ENCODE measurements around the gene DNAI7.
A peak's percentile ranks its signal among the peaks of the same experiment; 100 is the strongest.

DNAI7 gene

DNA sequence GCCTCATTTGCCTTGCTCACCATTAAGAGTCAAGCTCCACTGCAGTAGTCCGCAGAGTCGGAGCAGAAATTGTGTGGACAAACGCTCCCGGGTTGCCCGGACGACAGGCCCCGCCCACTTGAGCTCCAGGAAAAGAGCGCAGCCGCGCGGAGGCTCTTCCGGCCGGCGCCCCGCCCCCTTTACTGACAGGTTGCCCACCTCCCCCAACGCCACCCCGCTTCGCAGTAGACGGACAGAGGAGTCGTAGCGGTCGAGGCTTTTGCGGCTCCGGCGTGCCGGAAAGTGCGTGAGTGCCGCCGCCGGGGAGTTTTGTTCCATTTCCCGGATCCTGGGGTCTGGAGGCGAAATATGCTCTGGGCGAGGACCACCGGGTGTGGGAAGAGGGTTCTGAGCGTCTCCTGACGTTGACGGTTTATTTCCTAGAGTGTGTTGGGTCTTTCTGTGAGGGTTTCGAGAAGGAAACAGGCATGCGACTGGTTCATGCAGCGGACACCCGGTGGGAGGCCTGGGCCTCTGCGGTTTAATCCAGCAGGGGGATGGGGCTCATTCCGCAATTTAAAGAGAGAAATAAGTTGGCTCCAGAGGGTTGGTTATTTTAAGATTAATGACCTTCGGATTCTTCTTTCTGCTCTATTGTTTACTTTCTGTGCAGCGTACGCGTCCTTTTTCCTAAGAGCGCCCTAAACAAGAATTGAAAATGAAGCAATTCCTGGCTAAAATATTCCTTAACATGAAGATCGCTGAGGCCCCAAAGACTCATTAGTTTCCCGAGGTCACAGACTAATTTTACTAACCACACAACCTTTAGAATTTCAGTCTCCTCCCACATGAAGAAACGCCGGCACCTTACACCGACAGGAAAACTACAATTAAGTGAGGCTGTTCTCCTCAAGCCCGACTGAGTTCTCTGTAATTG lies at the start of gene DNAI7, which contains the start of gene ETFRF1:
Gene DNAI7 (minus strand): TSS at position 105 of the 916 bp plus-strand sequence. CDS start 82 bp downstream, at position 23.
Gene ETFRF1 (plus strand): TSS at position 182 of the 916 bp plus-strand sequence. CDS start 8,720 bp downstream, outside the sequence.
- FAIRE-seq = peak; percentile 95
- DNase-seq (ENCODE audit: extremely low spot score, insufficient read length, low read depth) = peak; percentile 88

DNA sequence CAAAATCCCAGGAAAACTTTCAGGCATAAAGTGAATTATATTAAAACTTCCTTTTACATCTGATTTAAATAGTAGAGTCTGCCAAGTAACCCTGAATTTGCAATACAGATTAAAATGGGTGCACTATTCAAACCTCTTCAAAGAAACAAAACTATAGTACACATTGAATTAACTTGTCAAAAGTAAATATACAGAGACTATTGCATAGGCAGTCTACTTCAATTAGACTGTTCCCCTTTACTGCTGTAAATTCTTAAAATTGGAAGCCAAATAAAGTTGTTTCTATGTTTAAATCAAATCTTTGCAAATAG lies 48.7 kb upstream of the DNAI7 start:
- DNase-seq (ENCODE audit: extremely low spot score, insufficient read length, low read depth) = no peak
- no peak for FAIRE-seq

GRCh38 chr12:25242981-25243679 lies 48.2 kb upstream of the DNAI7 start:
- no peak for FAIRE-seq

GRCh38 chr12:25241167-25242020 lies 46.4 kb upstream of the DNAI7 start:
- no peak for DNase-seq (ENCODE audit: extremely low spot score, insufficient read length, low read depth)
- peak; percentile 76 for FAIRE-seq

More at GRCh38 chr12:25242981-25243679, 48.2 kb upstream of the DNAI7 start:
- no peak for DNase-seq (ENCODE audit: extremely low spot score, insufficient read length, low read depth)

DNA sequence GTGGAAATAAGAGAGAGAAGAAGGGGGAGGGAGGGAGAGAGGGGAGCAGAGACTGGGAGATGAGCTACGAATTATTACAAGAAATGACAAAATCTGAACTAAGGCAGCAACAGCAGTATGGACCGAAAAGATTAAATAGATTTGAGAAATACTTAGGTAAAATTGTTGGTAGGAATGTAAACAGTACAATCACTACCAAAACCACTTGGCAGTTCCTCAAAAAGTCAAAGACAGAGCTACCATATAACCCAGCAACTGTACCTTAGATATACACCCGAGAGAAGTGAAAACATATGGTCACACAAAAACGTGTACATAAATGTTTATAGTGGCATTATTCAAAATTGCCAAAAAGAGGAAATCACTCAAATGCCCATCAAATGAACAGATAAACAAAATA lies 41.7 kb upstream of the DNAI7 start:
- FAIRE-seq (peak; percentile 18), DNase-seq (ENCODE audit: extremely low spot score, insufficient read length, low read depth) (no peak)

DNA sequence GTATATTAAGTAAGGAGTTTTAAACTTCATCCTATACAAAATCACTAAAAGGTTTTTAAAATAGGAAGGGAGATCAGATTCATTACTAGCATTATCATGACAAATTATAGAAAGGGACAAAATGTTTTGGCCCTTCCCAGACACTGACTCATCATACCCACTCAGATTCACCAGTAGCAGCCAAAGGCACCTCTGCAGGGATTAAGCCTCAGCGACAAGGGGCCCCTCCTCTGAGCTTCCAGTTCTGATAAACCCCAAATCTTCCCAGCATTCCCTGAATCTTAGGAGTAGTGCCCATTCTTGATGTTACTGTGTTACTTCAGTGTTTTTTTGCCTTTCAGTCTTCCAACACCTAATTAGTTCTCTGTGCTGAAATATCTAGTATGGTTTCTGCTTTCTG lies 41.2 kb upstream of the DNAI7 start:
- no peak for DNase-seq (ENCODE audit: extremely low spot score, insufficient read length, low read depth)
- no peak for FAIRE-seq

DNA sequence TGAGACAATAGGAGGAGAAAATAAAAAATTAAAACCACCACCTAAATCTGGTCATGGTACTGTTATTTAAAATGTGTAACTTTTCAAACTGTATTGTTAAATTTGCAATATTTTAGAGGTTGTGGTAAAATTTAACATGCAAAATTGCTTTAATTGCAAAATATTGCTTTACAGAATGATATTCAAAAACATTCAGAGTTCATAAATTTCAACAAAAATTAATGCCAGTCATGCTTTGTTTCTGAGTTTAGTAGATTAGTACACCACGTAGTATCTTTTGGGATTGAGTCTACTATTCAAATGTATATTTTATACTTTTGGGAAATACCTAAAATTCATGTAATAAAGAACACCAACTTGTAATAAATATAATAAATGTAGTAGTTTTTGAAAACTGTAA lies 18.4 kb upstream of the DNAI7 start:
- DNase-seq (ENCODE audit: extremely low spot score, insufficient read length, low read depth) (no peak), FAIRE-seq (no peak)

- no peak for DNase-seq (ENCODE audit: extremely low spot score, insufficient read length, low read depth)
- FAIRE-seq = peak; percentile 31
These were observed 13.6 kb upstream of the DNAI7 start for GRCh38 chr12:25208554-25208953.

DNA sequence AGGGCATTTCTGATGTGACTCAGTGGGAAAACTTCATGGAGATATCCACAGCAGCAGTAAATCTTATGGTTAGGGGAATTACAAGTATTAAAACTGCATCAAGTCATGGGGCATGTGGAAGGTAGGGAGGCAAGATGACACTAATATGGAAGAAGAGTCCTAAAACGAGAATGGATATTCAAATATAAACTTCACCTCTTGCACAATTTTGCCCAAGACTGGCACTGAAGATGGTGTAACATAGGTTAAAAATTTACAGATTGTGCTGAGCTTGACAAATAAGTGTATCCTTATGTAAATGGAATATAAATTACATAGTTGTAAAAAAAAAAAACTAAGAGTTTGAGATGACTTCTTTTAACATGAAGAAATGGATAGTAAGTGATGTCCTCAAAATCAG lies 12.9 kb upstream of the DNAI7 start:
- FAIRE-seq = no peak

GRCh38 chr12:25207411-25207810 lies 12.5 kb upstream of the DNAI7 start:
- FAIRE-seq (no peak), DNase-seq (ENCODE audit: extremely low spot score, insufficient read length, low read depth) (no peak)

More for the DNA sequence above, 12.9 kb upstream of the DNAI7 start:
- DNase-seq (ENCODE audit: extremely low spot score, insufficient read length, low read depth) = no peak

- no peak for FAIRE-seq
- DNase-seq (ENCODE audit: extremely low spot score, insufficient read length, low read depth) = no peak
These were observed 7.2 kb upstream of the DNAI7 start for GRCh38 chr12:25202137-25202536.

GRCh38 chr12:25200703-25201102 lies 5.7 kb upstream of the DNAI7 start:
- no peak for DNase-seq (ENCODE audit: extremely low spot score, insufficient read length, low read depth)
- FAIRE-seq = no peak

- DNase-seq (ENCODE audit: extremely low spot score, insufficient read length, low read depth) (no peak), FAIRE-seq (no peak)
These were observed 2.6 kb upstream of the DNAI7 start for GRCh38 chr12:25197608-25198007.

- DNase-seq (ENCODE audit: extremely low spot score, insufficient read length, low read depth) (no peak), FAIRE-seq (no peak)
These were observed 271 bp downstream of the DNAI7 start for GRCh38 chr12:25194722-25195055.

GRCh38 chr12:25194214-25194613 lies 746 bp downstream of the DNAI7 start:
- DNase-seq (ENCODE audit: extremely low spot score, insufficient read length, low read depth) (no peak), FAIRE-seq (no peak)

GRCh38 chr12:25190793-25191192 lies 4.2 kb downstream of the DNAI7 start:
- FAIRE-seq = no peak

GRCh38 chr12:25189656-25190055 lies 5.3 kb downstream of the DNAI7 start:
- DNase-seq (ENCODE audit: extremely low spot score, insufficient read length, low read depth) (no peak), FAIRE-seq (no peak)

More at GRCh38 chr12:25190793-25191192, 4.2 kb downstream of the DNAI7 start:
- no peak for DNase-seq (ENCODE audit: extremely low spot score, insufficient read length, low read depth)

GRCh38 chr12:25187781-25188180 lies 7.2 kb downstream of the DNAI7 start:
- DNase-seq (ENCODE audit: extremely low spot score, insufficient read length, low read depth) = no peak
- FAIRE-seq = no peak

DNA sequence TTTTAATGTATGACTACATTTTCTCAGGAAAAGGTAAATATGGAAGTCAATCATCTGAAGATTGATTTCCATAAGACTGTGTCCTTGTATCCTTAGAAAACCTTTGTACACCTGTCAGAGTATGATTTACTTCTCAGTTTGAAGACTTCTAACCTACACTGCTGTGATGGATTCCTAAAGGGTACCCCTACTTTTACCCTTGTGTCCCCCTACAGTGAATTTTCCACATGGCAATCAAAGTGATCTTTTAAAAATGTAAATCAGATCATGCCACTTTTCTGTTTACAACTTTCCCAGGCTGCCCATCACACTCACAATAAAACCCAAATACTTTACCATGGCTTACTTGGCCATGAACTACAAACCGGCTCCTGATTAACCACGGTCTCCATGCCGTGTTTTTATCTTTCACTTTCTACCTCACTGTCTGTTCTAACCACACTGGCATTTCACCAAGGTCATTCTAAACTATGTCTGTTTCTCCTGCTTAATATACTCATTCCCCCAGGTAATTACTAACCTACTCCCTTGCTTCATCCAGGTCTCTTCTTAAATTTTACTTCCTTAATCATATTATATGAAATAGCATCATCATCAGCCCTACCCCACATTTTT lies 8.1 kb downstream of the DNAI7 start:
- FAIRE-seq (peak; percentile 79), DNase-seq (ENCODE audit: extremely low spot score, insufficient read length, low read depth) (no peak)

All from GM18507 (cell line).